ENCODE results near the gene RALGAPB. TPM values are rescaled to one million over a fixed set of nuclear protein-coding genes. Genes with fewer than 3 reads are reported as not detected.

RALGAPB gene
- total and polyA plus RNA-seq, 2 experiments from 2014 or later, result 10.2 to 40.4 TPM

DNA sequence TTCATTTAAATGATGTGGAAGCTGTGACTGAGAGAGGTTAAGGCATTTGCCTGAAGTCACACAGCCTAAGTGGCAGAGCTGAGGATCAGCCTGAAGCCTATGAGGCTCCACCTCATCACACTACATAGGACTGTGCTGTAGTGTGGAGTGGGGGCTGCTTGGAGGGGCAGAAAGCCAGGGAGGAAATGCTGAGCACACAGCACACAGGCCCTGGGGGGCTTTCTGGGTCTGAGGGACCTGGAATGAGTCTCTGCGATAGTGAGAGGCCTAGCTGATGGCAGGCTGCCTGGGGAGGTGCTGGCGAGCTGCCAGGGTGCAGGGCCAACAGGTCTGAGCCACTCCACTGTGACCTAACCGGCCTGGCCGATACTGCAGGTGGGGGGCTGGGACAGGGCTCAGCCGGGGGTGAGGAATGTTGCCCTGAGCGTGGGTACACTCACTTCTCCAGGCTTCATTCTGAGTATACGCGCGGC, 126.8 kb downstream of the RALGAPB start:
- H3K27me3 ChIP-seq (ENCODE audit: insufficient read depth), result peaks cover 22% of the 10 kb centered on the region
- peaks cover 10% of the 10 kb centered on the region for H3K36me3 Mint-ChIP-seq (ENCODE audit: low read depth)
- peaks cover 16% of the 10 kb centered on the region for H3K4me1 Mint-ChIP-seq
- TF ChIP-seq, protein P1, sequence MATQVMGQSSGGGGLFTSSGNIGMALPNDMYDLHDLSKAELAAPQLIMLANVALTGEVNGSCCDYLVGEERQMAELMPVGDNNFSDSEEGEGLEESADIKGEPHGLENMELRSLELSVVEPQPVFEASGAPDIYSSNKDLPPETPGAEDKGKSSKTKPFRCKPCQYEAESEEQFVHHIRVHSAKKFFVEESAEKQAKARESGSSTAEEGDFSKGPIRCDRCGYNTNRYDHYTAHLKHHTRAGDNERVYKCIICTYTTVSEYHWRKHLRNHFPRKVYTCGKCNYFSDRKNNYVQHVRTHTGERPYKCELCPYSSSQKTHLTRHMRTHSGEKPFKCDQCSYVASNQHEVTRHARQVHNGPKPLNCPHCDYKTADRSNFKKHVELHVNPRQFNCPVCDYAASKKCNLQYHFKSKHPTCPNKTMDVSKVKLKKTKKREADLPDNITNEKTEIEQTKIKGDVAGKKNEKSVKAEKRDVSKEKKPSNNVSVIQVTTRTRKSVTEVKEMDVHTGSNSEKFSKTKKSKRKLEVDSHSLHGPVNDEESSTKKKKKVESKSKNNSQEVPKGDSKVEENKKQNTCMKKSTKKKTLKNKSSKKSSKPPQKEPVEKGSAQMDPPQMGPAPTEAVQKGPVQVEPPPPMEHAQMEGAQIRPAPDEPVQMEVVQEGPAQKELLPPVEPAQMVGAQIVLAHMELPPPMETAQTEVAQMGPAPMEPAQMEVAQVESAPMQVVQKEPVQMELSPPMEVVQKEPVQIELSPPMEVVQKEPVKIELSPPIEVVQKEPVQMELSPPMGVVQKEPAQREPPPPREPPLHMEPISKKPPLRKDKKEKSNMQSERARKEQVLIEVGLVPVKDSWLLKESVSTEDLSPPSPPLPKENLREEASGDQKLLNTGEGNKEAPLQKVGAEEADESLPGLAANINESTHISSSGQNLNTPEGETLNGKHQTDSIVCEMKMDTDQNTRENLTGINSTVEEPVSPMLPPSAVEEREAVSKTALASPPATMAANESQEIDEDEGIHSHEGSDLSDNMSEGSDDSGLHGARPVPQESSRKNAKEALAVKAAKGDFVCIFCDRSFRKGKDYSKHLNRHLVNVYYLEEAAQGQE (IDR thresholded peaks at IDR 0.05; ENCODE audit: unreplicated experiment), result no peak
- TF ChIP-seq ZNF114 (CRISPR knock-in tag; IDR thresholded peaks at IDR 0.05) (no peak), CREB1 (CRISPR knock-in tag; IDR thresholded peaks at IDR 0.05; ENCODE audit: low read depth) (no peak), EZH2 (IDR thresholded peaks at IDR 0.05; ENCODE audit: low read depth, unreplicated experiment) (no peak), STAT1 (IDR thresholded peaks at IDR 0.05; ENCODE audit: unreplicated experiment) (no peak), NANOG (IDR thresholded peaks at IDR 0.05; ENCODE audit: borderline replicate concordance) (no peak), ZNF331 (CRISPR knock-in tag; IDR thresholded peaks at IDR 0.05; ENCODE audit: low read depth) (no peak), EZH2phosphoT487 (IDR thresholded peaks at IDR 0.05; ENCODE audit: unreplicated experiment) (no peak), JUNB (IDR thresholded peaks at IDR 0.05; ENCODE audit: unreplicated experiment) (no peak), POLR2AphosphoS5 (IDR thresholded peaks at IDR 0.05; ENCODE audit: low read depth) (no peak)
- TF ChIP-seq, protein P2, sequence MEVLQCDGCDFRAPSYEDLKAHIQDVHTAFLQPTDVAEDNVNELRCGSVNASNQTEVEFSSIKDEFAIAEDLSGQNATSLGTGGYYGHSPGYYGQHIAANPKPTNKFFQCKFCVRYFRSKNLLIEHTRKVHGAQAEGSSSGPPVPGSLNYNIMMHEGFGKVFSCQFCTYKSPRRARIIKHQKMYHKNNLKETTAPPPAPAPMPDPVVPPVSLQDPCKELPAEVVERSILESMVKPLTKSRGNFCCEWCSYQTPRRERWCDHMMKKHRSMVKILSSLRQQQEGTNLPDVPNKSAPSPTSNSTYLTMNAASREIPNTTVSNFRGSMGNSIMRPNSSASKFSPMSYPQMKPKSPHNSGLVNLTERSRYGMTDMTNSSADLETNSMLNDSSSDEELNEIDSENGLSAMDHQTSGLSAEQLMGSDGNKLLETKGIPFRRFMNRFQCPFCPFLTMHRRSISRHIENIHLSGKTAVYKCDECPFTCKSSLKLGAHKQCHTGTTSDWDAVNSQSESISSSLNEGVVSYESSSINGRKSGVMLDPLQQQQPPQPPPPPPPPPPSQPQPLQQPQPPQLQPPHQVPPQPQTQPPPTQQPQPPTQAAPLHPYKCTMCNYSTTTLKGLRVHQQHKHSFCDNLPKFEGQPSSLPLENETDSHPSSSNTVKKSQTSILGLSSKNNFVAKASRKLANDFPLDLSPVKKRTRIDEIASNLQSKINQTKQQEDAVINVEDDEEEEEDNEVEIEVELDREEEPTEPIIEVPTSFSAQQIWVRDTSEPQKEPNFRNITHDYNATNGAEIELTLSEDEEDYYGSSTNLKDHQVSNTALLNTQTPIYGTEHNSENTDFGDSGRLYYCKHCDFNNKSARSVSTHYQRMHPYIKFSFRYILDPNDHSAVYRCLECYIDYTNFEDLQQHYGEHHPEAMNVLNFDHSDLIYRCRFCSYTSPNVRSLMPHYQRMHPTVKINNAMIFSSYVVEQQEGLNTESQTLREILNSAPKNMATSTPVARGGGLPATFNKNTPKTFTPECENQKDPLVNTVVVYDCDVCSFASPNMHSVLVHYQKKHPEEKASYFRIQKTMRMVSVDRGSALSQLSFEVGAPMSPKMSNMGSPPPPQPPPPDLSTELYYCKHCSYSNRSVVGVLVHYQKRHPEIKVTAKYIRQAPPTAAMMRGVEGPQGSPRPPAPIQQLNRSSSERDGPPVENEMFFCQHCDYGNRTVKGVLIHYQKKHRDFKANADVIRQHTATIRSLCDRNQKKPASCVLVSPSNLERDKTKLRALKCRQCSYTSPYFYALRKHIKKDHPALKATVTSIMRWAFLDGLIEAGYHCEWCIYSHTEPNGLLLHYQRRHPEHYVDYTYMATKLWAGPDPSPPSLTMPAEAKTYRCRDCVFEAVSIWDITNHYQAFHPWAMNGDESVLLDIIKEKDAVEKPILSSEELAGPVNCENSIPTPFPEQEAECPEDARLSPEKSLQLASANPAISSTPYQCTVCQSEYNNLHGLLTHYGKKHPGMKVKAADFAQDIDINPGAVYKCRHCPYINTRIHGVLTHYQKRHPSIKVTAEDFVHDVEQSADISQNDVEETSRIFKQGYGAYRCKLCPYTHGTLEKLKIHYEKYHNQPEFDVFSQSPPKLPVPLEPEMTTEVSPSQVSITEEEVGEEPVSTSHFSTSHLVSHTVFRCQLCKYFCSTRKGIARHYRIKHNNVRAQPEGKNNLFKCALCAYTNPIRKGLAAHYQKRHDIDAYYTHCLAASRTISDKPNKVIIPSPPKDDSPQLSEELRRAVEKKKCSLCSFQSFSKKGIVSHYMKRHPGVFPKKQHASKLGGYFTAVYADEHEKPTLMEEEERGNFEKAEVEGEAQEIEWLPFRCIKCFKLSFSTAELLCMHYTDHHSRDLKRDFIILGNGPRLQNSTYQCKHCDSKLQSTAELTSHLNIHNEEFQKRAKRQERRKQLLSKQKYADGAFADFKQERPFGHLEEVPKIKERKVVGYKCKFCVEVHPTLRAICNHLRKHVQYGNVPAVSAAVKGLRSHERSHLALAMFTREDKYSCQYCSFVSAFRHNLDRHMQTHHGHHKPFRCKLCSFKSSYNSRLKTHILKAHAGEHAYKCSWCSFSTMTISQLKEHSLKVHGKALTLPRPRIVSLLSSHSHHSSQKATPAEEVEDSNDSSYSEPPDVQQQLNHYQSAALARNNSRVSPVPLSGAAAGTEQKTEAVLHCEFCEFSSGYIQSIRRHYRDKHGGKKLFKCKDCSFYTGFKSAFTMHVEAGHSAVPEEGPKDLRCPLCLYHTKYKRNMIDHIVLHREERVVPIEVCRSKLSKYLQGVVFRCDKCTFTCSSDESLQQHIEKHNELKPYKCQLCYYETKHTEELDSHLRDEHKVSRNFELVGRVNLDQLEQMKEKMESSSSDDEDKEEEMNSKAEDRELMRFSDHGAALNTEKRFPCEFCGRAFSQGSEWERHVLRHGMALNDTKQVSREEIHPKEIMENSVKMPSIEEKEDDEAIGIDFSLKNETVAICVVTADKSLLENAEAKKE (CRISPR knock-in tag; IDR thresholded peaks at IDR 0.05), result no peak
- TF ChIP-seq, protein P3, sequence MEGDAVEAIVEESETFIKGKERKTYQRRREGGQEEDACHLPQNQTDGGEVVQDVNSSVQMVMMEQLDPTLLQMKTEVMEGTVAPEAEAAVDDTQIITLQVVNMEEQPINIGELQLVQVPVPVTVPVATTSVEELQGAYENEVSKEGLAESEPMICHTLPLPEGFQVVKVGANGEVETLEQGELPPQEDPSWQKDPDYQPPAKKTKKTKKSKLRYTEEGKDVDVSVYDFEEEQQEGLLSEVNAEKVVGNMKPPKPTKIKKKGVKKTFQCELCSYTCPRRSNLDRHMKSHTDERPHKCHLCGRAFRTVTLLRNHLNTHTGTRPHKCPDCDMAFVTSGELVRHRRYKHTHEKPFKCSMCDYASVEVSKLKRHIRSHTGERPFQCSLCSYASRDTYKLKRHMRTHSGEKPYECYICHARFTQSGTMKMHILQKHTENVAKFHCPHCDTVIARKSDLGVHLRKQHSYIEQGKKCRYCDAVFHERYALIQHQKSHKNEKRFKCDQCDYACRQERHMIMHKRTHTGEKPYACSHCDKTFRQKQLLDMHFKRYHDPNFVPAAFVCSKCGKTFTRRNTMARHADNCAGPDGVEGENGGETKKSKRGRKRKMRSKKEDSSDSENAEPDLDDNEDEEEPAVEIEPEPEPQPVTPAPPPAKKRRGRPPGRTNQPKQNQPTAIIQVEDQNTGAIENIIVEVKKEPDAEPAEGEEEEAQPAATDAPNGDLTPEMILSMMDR (conservative IDR thresholded peaks at IDR 0.05; ENCODE audit: low read depth in 2 of 2), result no peak
- TF ChIP-seq, protein P4, sequence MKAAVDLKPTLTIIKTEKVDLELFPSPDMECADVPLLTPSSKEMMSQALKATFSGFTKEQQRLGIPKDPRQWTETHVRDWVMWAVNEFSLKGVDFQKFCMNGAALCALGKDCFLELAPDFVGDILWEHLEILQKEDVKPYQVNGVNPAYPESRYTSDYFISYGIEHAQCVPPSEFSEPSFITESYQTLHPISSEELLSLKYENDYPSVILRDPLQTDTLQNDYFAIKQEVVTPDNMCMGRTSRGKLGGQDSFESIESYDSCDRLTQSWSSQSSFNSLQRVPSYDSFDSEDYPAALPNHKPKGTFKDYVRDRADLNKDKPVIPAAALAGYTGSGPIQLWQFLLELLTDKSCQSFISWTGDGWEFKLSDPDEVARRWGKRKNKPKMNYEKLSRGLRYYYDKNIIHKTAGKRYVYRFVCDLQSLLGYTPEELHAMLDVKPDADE (IDR thresholded peaks at IDR 0.05), result no peak
- H3K79me2 ChIP-seq (replicated peaks; ENCODE audit: insufficient read depth), result no peaks in the 10 kb centered on the region
- H3K27me3 Mint-ChIP-seq (ENCODE audit: insufficient read depth, low read depth, poor library complexity), result peaks cover 6% of the 10 kb centered on the region
- H4K20me1 ChIP-seq (replicated peaks; ENCODE audit: insufficient read depth), result no peaks in the 10 kb centered on the region
- DNase-seq (ENCODE audit: low spot score) (no peak), ATAC-seq (peak; percentile 32)
- no peaks in the 10 kb centered on the region for H3K36me3 ChIP-seq (ENCODE audit: insufficient read depth)
- H3K9me3 Mint-ChIP-seq, result peaks cover 14% of the 10 kb centered on the region
- H3K4me2 ChIP-seq, result no peak overlapping the region; the same call in 1 of the 2 replicates
- no peak overlapping the region for H3K4me3 Mint-ChIP-seq
- H3K4me1 ChIP-seq (ENCODE audit: insufficient read depth), result peaks cover 11% of the 10 kb centered on the region; the same call in 1 of the 2 replicates
- no peak overlapping the region for H3K27ac ChIP-seq (ENCODE audit: low read depth)
- H2AFZ ChIP-seq, result no peak overlapping the region
- H3K27ac Mint-ChIP-seq, result no peak overlapping the region
- H3K4me3 ChIP-seq, result no peak overlapping the region
- no peaks in the 10 kb centered on the region for H3F3A ChIP-seq (replicated peaks; ENCODE audit: low read depth)
- H3K9me2 ChIP-seq (ENCODE audit: insufficient read depth), result no peaks in the 10 kb centered on the region

All from GM23338 (cell line).